Thyroid gland (tissue), 4 donors: ENCODE results near the gene RNF214.

Experiments used
- CTCF ChIP-seq, 6 experiments: fragments of 200-600 bp in 3 of 6; fragments of 450-650 bp in 3 of 6; sonication (generic) in 3 of 6; IDR thresholded peaks; one replicate each; pipeline ENCODE4 v1.5.1; 2016 to 2019; ENCODE audit warnings: antibody characterized with exemption in 6 of 6, mild to moderate bottlenecking in 2 of 6, inconsistent platforms in 1 of 6, moderate library complexity in 1 of 6
- POLR2A ChIP-seq, 2 donors: fragments of 450-650 bp; IDR thresholded peaks; one replicate each; pipeline ENCODE4 v1.6.1; 2017; ENCODE audit warnings: antibody characterized with exemption in 2 of 2, mild to moderate bottlenecking in 2 of 2, moderate library complexity in 1 of 2

- TF ChIP-seq CTCF (IDR thresholded peaks at IDR 0.05) (no peak), POLR2A (IDR thresholded peaks at IDR 0.05) (no peak)
Measured at GRCh38 chr11:117189191-117189940, 43.1 kb upstream of the RNF214 start.
